ENCODE measurements around the gene JARID2. TPM values are rescaled to one million over a fixed set of nuclear protein-coding genes. Genes with fewer than 3 reads are reported as not detected.

The JARID2 gene
- total and polyA plus RNA-seq, 9 of the 15 experiments (the other 6 are each of a cell fraction or from before 2014, with no cell fraction given), result 5.0 to 29.0 (median 15.6) TPM

DNA sequence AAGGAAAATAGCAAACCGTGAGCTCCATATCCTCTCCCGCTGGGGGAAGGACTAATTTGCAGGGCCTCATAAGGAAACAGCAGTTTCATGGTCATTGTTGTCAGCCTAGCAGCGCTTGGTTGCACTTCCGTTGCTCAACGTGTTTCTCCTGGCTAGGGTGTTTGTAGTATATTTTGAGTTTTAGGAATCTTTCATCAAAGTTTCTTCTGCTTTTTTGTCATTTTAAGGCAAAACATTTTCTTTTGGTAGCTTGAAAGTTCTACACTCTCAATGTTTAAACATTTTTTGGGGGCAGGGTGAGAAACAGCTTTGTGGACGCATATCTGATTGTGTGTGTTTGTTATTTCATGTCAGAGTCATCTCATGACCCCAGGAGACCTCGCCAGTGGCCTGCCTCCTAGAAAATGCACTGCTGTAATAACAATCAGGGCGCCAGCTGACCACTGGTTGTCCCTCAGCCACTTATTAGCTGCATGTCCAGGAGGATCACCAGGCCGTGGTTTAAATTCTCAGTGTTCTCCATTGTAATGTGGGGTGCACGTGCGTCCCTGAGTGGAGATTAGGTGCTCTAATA is 20.6 kb downstream of the JARID2 start (continued):
- TF ChIP-seq, protein P1, sequence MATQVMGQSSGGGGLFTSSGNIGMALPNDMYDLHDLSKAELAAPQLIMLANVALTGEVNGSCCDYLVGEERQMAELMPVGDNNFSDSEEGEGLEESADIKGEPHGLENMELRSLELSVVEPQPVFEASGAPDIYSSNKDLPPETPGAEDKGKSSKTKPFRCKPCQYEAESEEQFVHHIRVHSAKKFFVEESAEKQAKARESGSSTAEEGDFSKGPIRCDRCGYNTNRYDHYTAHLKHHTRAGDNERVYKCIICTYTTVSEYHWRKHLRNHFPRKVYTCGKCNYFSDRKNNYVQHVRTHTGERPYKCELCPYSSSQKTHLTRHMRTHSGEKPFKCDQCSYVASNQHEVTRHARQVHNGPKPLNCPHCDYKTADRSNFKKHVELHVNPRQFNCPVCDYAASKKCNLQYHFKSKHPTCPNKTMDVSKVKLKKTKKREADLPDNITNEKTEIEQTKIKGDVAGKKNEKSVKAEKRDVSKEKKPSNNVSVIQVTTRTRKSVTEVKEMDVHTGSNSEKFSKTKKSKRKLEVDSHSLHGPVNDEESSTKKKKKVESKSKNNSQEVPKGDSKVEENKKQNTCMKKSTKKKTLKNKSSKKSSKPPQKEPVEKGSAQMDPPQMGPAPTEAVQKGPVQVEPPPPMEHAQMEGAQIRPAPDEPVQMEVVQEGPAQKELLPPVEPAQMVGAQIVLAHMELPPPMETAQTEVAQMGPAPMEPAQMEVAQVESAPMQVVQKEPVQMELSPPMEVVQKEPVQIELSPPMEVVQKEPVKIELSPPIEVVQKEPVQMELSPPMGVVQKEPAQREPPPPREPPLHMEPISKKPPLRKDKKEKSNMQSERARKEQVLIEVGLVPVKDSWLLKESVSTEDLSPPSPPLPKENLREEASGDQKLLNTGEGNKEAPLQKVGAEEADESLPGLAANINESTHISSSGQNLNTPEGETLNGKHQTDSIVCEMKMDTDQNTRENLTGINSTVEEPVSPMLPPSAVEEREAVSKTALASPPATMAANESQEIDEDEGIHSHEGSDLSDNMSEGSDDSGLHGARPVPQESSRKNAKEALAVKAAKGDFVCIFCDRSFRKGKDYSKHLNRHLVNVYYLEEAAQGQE (IDR thresholded peaks at IDR 0.05; ENCODE audit: borderline replicate concordance), result no peak; the same call in 1 of the 2 replicates
- TF ChIP-seq, protein P1 (CRISPR knock-in tag; IDR thresholded peaks at IDR 0.05; ENCODE audit: low read depth), result no peak
- TF ChIP-seq, protein P2, sequence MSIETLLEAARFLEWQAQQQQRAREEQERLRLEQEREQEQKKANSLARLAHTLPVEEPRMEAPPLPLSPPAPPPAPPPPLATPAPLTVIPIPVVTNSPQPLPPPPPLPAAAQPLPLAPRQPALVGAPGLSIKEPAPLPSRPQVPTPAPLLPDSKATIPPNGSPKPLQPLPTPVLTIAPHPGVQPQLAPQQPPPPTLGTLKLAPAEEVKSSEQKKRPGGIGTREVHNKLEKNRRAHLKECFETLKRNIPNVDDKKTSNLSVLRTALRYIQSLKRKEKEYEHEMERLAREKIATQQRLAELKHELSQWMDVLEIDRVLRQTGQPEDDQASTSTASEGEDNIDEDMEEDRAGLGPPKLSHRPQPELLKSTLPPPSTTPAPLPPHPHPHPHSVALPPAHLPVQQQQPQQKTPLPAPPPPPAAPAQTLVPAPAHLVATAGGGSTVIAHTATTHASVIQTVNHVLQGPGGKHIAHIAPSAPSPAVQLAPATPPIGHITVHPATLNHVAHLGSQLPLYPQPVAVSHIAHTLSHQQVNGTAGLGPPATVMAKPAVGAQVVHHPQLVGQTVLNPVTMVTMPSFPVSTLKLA (conservative IDR thresholded peaks at IDR 0.05), result peak; percentile 65 to 78
- TF ChIP-seq ZNF197 (CRISPR knock-in tag; IDR thresholded peaks at IDR 0.05; ENCODE audit: low read depth) (no peak), MYNN (IDR thresholded peaks at IDR 0.05) (0 out of 2 replicates have a peak, but pooled peaks have one; percentile 18), MYNN (CRISPR knock-in tag; IDR thresholded peaks at IDR 0.05) (no peak), NR2C2 (CRISPR knock-in tag; IDR thresholded peaks at IDR 0.05) (no peak), NR2C2 (tag; IDR thresholded peaks at IDR 0.05) (peak; percentile 86), FOXK2 (conservative IDR thresholded peaks at IDR 0.05 in 1 of 2, IDR thresholded peaks at IDR 0.05 in 1 of 2; ENCODE audit: low read depth in 2 of 2) (peak; percentile 64 to 81; a peak in 3 of 4 replicates), MTA1 (IDR thresholded peaks at IDR 0.05; ENCODE audit: borderline replicate concordance) (peak; percentile 73; the same call in 1 of the 2 replicates)
- TF ChIP-seq, protein P3, sequence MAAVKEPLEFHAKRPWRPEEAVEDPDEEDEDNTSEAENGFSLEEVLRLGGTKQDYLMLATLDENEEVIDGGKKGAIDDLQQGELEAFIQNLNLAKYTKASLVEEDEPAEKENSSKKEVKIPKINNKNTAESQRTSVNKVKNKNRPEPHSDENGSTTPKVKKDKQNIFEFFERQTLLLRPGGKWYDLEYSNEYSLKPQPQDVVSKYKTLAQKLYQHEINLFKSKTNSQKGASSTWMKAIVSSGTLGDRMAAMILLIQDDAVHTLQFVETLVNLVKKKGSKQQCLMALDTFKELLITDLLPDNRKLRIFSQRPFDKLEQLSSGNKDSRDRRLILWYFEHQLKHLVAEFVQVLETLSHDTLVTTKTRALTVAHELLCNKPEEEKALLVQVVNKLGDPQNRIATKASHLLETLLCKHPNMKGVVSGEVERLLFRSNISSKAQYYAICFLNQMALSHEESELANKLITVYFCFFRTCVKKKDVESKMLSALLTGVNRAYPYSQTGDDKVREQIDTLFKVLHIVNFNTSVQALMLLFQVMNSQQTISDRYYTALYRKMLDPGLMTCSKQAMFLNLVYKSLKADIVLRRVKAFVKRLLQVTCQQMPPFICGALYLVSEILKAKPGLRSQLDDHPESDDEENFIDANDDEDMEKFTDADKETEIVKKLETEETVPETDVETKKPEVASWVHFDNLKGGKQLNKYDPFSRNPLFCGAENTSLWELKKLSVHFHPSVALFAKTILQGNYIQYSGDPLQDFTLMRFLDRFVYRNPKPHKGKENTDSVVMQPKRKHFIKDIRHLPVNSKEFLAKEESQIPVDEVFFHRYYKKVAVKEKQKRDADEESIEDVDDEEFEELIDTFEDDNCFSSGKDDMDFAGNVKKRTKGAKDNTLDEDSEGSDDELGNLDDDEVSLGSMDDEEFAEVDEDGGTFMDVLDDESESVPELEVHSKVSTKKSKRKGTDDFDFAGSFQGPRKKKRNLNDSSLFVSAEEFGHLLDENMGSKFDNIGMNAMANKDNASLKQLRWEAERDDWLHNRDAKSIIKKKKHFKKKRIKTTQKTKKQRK (IDR thresholded peaks at IDR 0.05; ENCODE audit: borderline replicate concordance, low read depth, low read length), result peak; percentile 31; the same call in 1 of the 2 replicates
- TF ChIP-seq, protein P4, sequence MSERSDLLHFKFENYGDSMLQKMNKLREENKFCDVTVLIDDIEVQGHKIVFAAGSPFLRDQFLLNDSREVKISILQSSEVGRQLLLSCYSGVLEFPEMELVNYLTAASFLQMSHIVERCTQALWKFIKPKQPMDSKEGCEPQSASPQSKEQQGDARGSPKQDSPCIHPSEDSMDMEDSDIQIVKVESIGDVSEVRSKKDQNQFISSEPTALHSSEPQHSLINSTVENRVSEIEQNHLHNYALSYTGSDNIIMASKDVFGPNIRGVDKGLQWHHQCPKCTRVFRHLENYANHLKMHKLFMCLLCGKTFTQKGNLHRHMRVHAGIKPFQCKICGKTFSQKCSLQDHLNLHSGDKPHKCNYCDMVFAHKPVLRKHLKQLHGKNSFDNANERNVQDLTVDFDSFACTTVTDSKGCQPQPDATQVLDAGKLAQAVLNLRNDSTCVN (CRISPR knock-in tag; IDR thresholded peaks at IDR 0.05), result peak; percentile 9; the same call in 1 of the 2 replicates

Measured in K562 (cell line).